IMR-90 (cell line): ENCODE data around the gene OGFR. TPM values are rescaled to one million over a fixed set of nuclear protein-coding genes. Genes with fewer than 3 reads are reported as not detected.

Experiments
- ATAC-seq: fragments of 200-7000 bp; cut with Tn5 transposase; 2 replicates; pipeline ENCODE4 v1.9.1; 2020; ENCODE audit warnings: low read depth, mild to moderate bottlenecking, moderate library complexity
- BruUV-seq: library from RNA; stranded (reverse); fragments of 400-500 nt; replicated peaks from 2 replicates; lab custom pipeline; 2021; lab: Mats Ljungman, UMichigan
- CTCF ChIA-PET: fragments of 300-600 bp; formaldehyde crosslinking; extraction: SDS; loops from one replicate; lab custom pipeline; 2021; ENCODE audit warnings: antibody characterized with exemption; lab: Yijun Ruan, JAX
- POLR2A ChIA-PET: fragments of 300-600 bp; sonication (Branson Sonifier 250); formaldehyde crosslinking; loops from one replicate; lab custom pipeline; 2022; ENCODE audit warnings: antibody characterized with exemption; ENCODE audit not compliant: unreplicated experiment; lab: Charles Lee
- DNase-seq: peaks from one replicate; pipeline ENCODE4 v3.0.0; 2013
- H2AFZ ChIP-seq: replicated peaks from 2 replicates; pipeline ENCODE3; 2013; ENCODE audit warnings: low read length, mild to moderate bottlenecking; ENCODE audit not compliant: poor library complexity
- H2AK5ac ChIP-seq: 2 replicates; pipeline ENCODE4 v1.6.1; 2013; ENCODE audit warnings: low read depth, low read length, inconsistent platforms
- H2AK9ac ChIP-seq: replicated peaks from 2 replicates; pipeline ENCODE3; 2013; ENCODE audit warnings: mild to moderate bottlenecking, low read depth, low read length, moderate library complexity; ENCODE audit not compliant: poor library complexity
- H2BK120ac ChIP-seq: 2 replicates; pipeline ENCODE4 v1.6.1; 2013; ENCODE audit warnings: low read depth, low read length, inconsistent platforms
- H2BK15ac ChIP-seq: 3 replicates; pipeline ENCODE4 v1.6.1; 2013; ENCODE audit warnings: low read depth, low read length, inconsistent platforms
- H2BK20ac ChIP-seq: 2 replicates; pipeline ENCODE4 v1.6.1; 2013; ENCODE audit warnings: low read depth, mild to moderate bottlenecking, inconsistent platforms, low read length, moderate library complexity
- H2BK5ac ChIP-seq: 2 replicates; pipeline ENCODE4 v1.6.1; 2013; ENCODE audit warnings: mild to moderate bottlenecking, low read depth, low read length, inconsistent platforms; ENCODE audit not compliant: poor library complexity, severe bottlenecking
- H3K14ac ChIP-seq: replicated peaks from 2 replicates; pipeline ENCODE4 v1.6.1; 2013; ENCODE audit warnings: low read depth, low read length, inconsistent platforms
- H3K18ac ChIP-seq: 2 replicates; pipeline ENCODE4 v1.6.1; 2013; ENCODE audit warnings: low read depth, low read length, control low read depth
- H3K23ac ChIP-seq: 2 replicates; pipeline ENCODE4 v1.6.1; 2013; ENCODE audit warnings: low read depth, low read length, inconsistent platforms
- H3K27ac ChIP-seq: 2 replicates; pipeline ENCODE4 v1.5.1; 2013; ENCODE audit warnings: mild to moderate bottlenecking, control low read depth, low read length; ENCODE audit not compliant: insufficient read depth
- H3K27me3 ChIP-seq: 2 replicates; pipeline ENCODE4 v1.6.1; 2013; ENCODE audit warnings: low read length; ENCODE audit not compliant: control insufficient read depth, insufficient read depth
- H3K36me3 ChIP-seq: 2 replicates; pipeline ENCODE4 v1.6.1; 2013; ENCODE audit warnings: low read length, mixed read lengths; ENCODE audit not compliant: control insufficient read depth, insufficient read depth
- H3K4ac ChIP-seq: 2 replicates; pipeline ENCODE4 v1.6.1; 2013; ENCODE audit warnings: low read depth, low read length, inconsistent platforms
- H3K4me1 ChIP-seq: 2 replicates; pipeline ENCODE4 v1.6.1; 2013; ENCODE audit warnings: low read length, mixed read lengths; ENCODE audit not compliant: control insufficient read depth, insufficient read depth
- H3K4me2 ChIP-seq: 2 replicates; pipeline ENCODE4 v1.6.1; 2013; ENCODE audit warnings: low read depth, mild to moderate bottlenecking, control low read depth, low read length, moderate library complexity
- H3K4me3 ChIP-seq: 2 replicates; pipeline ENCODE4 v1.5.1; 2013; ENCODE audit warnings: low read depth, mild to moderate bottlenecking, control low read depth, low read length, moderate library complexity; ENCODE audit not compliant: insufficient read depth
- H3K56ac ChIP-seq: 2 replicates; pipeline ENCODE4 v1.6.1; 2013; ENCODE audit warnings: low read length, inconsistent platforms; ENCODE audit not compliant: insufficient read depth; ENCODE audit errors: extremely low read depth
- H3K79me1 ChIP-seq, 2 experiments: 2 replicates each; pipeline ENCODE4 v1.6.1; 2013; ENCODE audit warnings: low read length in 2 of 2, inconsistent platforms in 1 of 2, low read depth in 1 of 2
- H3K9ac ChIP-seq: 2 replicates; pipeline ENCODE4 v1.6.1; 2013; ENCODE audit warnings: low read depth, low read length, control low read depth
- H3K9me1 ChIP-seq: 2 replicates; pipeline ENCODE4 v1.6.1; 2013; ENCODE audit warnings: low read length, inconsistent platforms; ENCODE audit not compliant: insufficient read depth
- H3K9me3 ChIP-seq: 2 replicates; pipeline ENCODE4 v1.6.1; 2013; ENCODE audit warnings: low read length; ENCODE audit not compliant: control insufficient read depth, insufficient read depth
- H4K20me1 ChIP-seq: 2 replicates; pipeline ENCODE4 v1.6.1; 2013; ENCODE audit warnings: low read length, inconsistent platforms; ENCODE audit not compliant: insufficient read depth
- H4K5ac ChIP-seq: 2 replicates; pipeline ENCODE4 v1.6.1; 2013; ENCODE audit warnings: mild to moderate bottlenecking, low read depth, low read length, control low read depth
- H4K8ac ChIP-seq, 2 experiments: 2 replicates each; pipeline ENCODE4 v1.6.1; 2013; ENCODE audit warnings: low read depth in 2 of 2, low read length in 2 of 2, control low read depth in 1 of 2, inconsistent platforms in 1 of 2
- H4K91ac ChIP-seq: 2 replicates; pipeline ENCODE4 v1.6.1; 2013; ENCODE audit warnings: low read depth, low read length, inconsistent platforms; ENCODE audit not compliant: insufficient read depth
- CEBPB ChIP-seq: IDR thresholded peaks from 2 replicates; pipeline ENCODE4 v1.6.1; 2012; ENCODE audit warnings: low read depth, low read length, improper control_type of control experiment
- POLR2A ChIP-seq: IDR thresholded peaks from 2 replicates; pipeline ENCODE4 v1.6.1; 2012; ENCODE audit warnings: mild to moderate bottlenecking, low read depth, low read length
- RCOR1 ChIP-seq: IDR thresholded peaks from 2 replicates; pipeline ENCODE4 v1.6.1; 2012; ENCODE audit warnings: mild to moderate bottlenecking, low read length, improper control_type of control experiment; ENCODE audit not compliant: insufficient replicate concordance
- RFX5 ChIP-seq: IDR thresholded peaks from 2 replicates; pipeline ENCODE4 v1.8.0; 2012; ENCODE audit warnings: low read depth, mild to moderate bottlenecking, low read length, moderate library complexity
- WGBS, 2 experiments: methylation state at CpG; one replicate each; pipeline versions ENCODE4 v1.1.5 to v1.1.7; 2013; ENCODE audit warnings: missing lambda C conversion rate in 2 of 2; ENCODE audit not compliant: insufficient read length in 1 of 2; ENCODE audit errors: extremely low coverage in 2 of 2; 5-methylcytosine and 5-hydroxymethylcytosine counted together
- dilution Hi-C: fragments of 300-500 bp; cut with HindIII; formaldehyde crosslinking; loops from one replicate; pipeline ENCODE4 v1.14.3; 2018; ENCODE audit warnings: low sequenced_read_pairs; ENCODE audit not compliant: unreplicated experiment
- in situ Hi-C: fragments of 300-500 bp; cut with MboI; formaldehyde crosslinking; loops from 3 replicates; pipeline ENCODE4 v1.14.3; 2019; ENCODE audit warnings: low sequenced_read_pairs, inconsistent platforms, mixed read lengths
- intact Hi-C: fragments of 100-400 bp; cut with micrococcal nuclease; formaldehyde crosslinking; loops from 2 replicates; pipeline ENCODE4 v1.10.0; 2022
- polyA plus RNA-seq, 3 experiments: library from polyadenylated mRNA; depleted of rRNA; stranded (reverse); fragments of >200 nt; gene quantifications; 2 replicates each; pipeline ENCODE4 v1.2.3, GENCODE V29; 2012; ENCODE audit warnings: low replicate concordance in 1 of 3
- total RNA-seq: library from RNA; depleted of rRNA; stranded (reverse); fragments of >200 nt; gene quantifications from 2 replicates; pipeline ENCODE4 v1.2.3, GENCODE V29; 2012

OGFR gene
- total and polyA plus RNA-seq, 2 of the 4 experiments (the other 2 are of a cell fraction), result 22.4 to 30.1 TPM

DNA sequence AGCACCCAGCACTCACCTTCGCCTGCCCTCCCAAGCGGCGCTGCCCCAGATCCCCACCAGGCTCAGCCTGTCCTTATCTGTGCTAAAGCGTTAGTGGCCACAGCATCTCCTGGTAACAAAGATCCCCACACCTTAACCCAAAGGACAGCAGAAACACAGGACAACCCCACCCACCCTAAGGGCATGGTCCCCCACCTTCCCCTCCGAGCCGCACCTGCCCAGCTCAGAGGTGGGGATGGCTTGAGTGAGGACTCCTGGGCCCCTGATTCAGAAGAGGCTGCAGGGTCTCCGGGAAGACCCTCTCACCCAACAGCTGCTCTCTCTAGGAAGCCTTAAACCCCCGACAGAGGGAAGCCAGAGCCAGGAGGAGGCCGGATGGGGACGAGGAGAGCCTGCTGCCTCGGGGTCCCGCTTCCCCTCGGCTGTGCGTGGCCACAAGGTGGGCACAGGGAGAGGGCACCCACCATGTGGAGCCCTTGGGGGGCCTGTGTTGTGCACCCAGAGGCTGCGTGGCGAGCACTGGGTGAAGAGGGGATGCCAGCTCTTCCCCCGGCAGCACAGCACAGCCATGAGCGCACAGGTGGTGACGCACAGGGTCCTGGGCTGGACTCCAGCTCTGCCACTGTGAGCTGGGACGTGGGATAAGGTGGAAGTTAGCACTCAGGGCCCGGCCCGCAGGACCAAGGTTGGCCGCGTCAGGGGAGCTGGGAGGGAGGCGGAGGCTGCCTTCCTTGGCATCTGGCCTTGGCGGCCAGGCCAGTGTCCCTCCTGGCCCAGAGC, 40.3 kb upstream of the OGFR start:
- H4K91ac ChIP-seq, result no peak overlapping the region
- dilution Hi-C loops, result no loop called here

More for the DNA sequence above, 40.3 kb upstream of the OGFR start:
- peaks cover 8% of the 10 kb centered on the region for H3K4me1 ChIP-seq
- peaks cover 12% of the 10 kb centered on the region; the same call in 1 of the 2 replicates for H3K27me3 ChIP-seq
- no peak overlapping the region for H3K18ac ChIP-seq
- intact Hi-C loops, result no loop called here
- H2AK5ac ChIP-seq, result no peak overlapping the region
- H3K56ac ChIP-seq, result no peak overlapping the region
- H4K8ac ChIP-seq, result no peak overlapping the region
- peaks cover 4% of the 10 kb centered on the region for H3K9me1 ChIP-seq
- H2BK20ac ChIP-seq, result no peak overlapping the region
- no peak overlapping the region for H3K27ac ChIP-seq
- H3K4me3 ChIP-seq, result no peak overlapping the region
- ChIA-PET POLR2A (no interaction called here), CTCF (no interaction called here)
- in situ Hi-C loops, result no loop called here
- peak overlapping the region; percentile 32 for H2AFZ ChIP-seq
- no peak for DNase-seq
- no peak overlapping the region for H3K14ac ChIP-seq
- no peak overlapping the region for H4K5ac ChIP-seq
- WGBS, 2 experiments, result 91% methylated on average over 9 of the region's 26 CpGs; no CpG with 5 or more reads in 1 of the 2 experiments
- H2BK5ac ChIP-seq, result no peak overlapping the region
- H3K23ac ChIP-seq, result no peak overlapping the region
- no peak overlapping the region for H3K4me2 ChIP-seq
- H3K4ac ChIP-seq, result no peak overlapping the region
- H3K79me1 ChIP-seq, result no peaks in the 10 kb centered on the region
- H3K9ac ChIP-seq, result no peak overlapping the region
- no peak overlapping the region for H2BK120ac ChIP-seq
- no peaks in the 10 kb centered on the region for H4K20me1 ChIP-seq
- no TSS peak for BruUV-seq
- H3K36me3 ChIP-seq, result no peaks in the 10 kb centered on the region
- ATAC-seq, result no peak
- H2BK15ac ChIP-seq, result no peak overlapping the region
- TF ChIP-seq CEBPB (no peak), POLR2A (no peak), RCOR1 (no peak), RFX5 (no peak)
- no peaks in the 10 kb centered on the region for H3K9me3 ChIP-seq
- H2AK9ac ChIP-seq, result no peak overlapping the region
